ENCODE measurements around the gene AP4M1.

DNA sequence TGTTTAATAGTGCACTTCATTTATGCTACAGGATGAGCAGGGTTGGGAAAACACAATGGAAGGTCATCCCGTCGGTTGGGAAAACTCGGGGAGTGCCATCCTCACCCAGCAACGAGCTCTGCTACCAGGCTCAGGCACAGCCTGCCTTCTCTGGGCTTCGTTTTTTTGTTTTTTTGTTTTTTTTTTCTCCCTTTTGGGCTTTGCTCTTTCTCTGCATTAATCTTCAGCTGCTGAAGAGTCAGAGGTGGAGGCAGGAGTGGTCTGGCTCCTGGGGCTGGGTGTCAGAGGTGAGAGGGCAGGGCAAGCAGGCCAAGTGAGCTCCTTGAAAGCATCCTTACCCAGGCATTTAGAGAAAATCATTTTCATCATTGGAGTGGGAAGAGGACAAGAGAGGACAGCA, 31.5 kb upstream of the AP4M1 start:
- TF ChIP-seq, protein P1, sequence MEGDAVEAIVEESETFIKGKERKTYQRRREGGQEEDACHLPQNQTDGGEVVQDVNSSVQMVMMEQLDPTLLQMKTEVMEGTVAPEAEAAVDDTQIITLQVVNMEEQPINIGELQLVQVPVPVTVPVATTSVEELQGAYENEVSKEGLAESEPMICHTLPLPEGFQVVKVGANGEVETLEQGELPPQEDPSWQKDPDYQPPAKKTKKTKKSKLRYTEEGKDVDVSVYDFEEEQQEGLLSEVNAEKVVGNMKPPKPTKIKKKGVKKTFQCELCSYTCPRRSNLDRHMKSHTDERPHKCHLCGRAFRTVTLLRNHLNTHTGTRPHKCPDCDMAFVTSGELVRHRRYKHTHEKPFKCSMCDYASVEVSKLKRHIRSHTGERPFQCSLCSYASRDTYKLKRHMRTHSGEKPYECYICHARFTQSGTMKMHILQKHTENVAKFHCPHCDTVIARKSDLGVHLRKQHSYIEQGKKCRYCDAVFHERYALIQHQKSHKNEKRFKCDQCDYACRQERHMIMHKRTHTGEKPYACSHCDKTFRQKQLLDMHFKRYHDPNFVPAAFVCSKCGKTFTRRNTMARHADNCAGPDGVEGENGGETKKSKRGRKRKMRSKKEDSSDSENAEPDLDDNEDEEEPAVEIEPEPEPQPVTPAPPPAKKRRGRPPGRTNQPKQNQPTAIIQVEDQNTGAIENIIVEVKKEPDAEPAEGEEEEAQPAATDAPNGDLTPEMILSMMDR (conservative IDR thresholded peaks at IDR 0.05 in 1 of 2, IDR thresholded peaks at IDR 0.05 in 1 of 2; ENCODE audit: low read depth in 1 of 2, low read length in 2 of 2), result no peak
- TF ChIP-seq EZH2 (IDR thresholded peaks at IDR 0.05; ENCODE audit: low read length, missing control alignments), result no peak

All from fibroblast of lung (primary cell).